HepG2 (cell line): ENCODE measurements around the gene SENP5. TPM values are rescaled to one million over a fixed set of nuclear protein-coding genes. Genes with fewer than 3 reads are reported as not detected.

Experiments
- AHR ChIP-seq: IDR thresholded peaks from 2 replicates; pipeline ENCODE4 v1.6.1; 2018; ENCODE audit warnings: missing genetic modification reagents, missing compliant biosample characterization
- CCAR2 ChIP-seq: fragments of 200-400 bp; formaldehyde crosslinking; optimal IDR thresholded peaks from 2 replicates; pipeline ENCODE3; 2018; ENCODE audit warnings: low read depth, mild to moderate bottlenecking, low read length, moderate library complexity
- HNRNPH1 ChIP-seq: fragments of 200-400 bp; formaldehyde crosslinking; optimal IDR thresholded peaks from 2 replicates; pipeline ENCODE3; 2017; ENCODE audit warnings: mild to moderate bottlenecking, low read depth, low read length
- HNRNPK ChIP-seq: fragments of 200-400 bp; formaldehyde crosslinking; IDR thresholded peaks from 2 replicates; pipeline ENCODE4 v1.6.1; 2018; ENCODE audit warnings: low read length, low read depth, moderate library complexity, mild to moderate bottlenecking; ENCODE audit not compliant: poor library complexity, severe bottlenecking
- IKZF1 ChIP-seq: fragments of 450-650 bp; IDR thresholded peaks from 2 replicates; pipeline ENCODE4 v1.7.1; 2016
- NFE2 ChIP-seq: sonication (generic); formaldehyde crosslinking; IDR thresholded peaks from 2 replicates; pipeline ENCODE4 v1.4.0; 2020; ENCODE audit warnings: missing genetic modification reagents
- ONECUT2 ChIP-seq: sonication (generic); formaldehyde crosslinking; IDR thresholded peaks from 2 replicates; pipeline ENCODE4 v1.4.0; 2020; ENCODE audit warnings: missing genetic modification reagents
- PRMT3 ChIP-seq: sonication (generic); formaldehyde crosslinking; IDR thresholded peaks from 2 replicates; pipeline ENCODE4 v1.8.1; 2022; ENCODE audit warnings: low read depth, mild to moderate bottlenecking, moderate library complexity, missing genetic modification reagents, borderline replicate concordance
- RNF219 ChIP-seq: sonication (generic); formaldehyde crosslinking; IDR thresholded peaks from 2 replicates; pipeline ENCODE4 v1.5.0; 2020; ENCODE audit warnings: mild to moderate bottlenecking, missing genetic modification reagents
- SKI ChIP-seq: fragments of 450-650 bp; IDR thresholded peaks from one replicate; pipeline ENCODE4 v1.6.1; 2018; ENCODE audit warnings: mild to moderate bottlenecking; ENCODE audit not compliant: partially characterized antibody
- SMAD9 ChIP-seq: sonication (generic); formaldehyde crosslinking; IDR thresholded peaks from 2 replicates; pipeline ENCODE4 v1.5.1; 2020; ENCODE audit warnings: mild to moderate bottlenecking, missing genetic modification reagents
- SP140L ChIP-seq: sonication (generic); formaldehyde crosslinking; IDR thresholded peaks from 2 replicates; pipeline ENCODE4 v1.4.0; 2020; ENCODE audit warnings: missing genetic modification reagents, borderline replicate concordance
- ZBTB20 ChIP-seq: sonication (generic); formaldehyde crosslinking; IDR thresholded peaks from 2 replicates; pipeline ENCODE4 v1.8.1; 2023; ENCODE audit warnings: missing genetic modification reagents, low read depth, mild to moderate bottlenecking, borderline replicate concordance
- ZFY ChIP-seq: sonication (generic); formaldehyde crosslinking; IDR thresholded peaks from 2 replicates; pipeline ENCODE4 v1.4.0; 2020; ENCODE audit warnings: missing genetic modification reagents
- ZFYVE20 ChIP-seq: sonication (generic); formaldehyde crosslinking; IDR thresholded peaks from 2 replicates; pipeline ENCODE4 v1.8.0; 2023; ENCODE audit warnings: low read depth, mild to moderate bottlenecking, moderate library complexity, missing genetic modification reagents, borderline replicate concordance
- ZMYM4 ChIP-seq: sonication (generic); formaldehyde crosslinking; IDR thresholded peaks from 2 replicates; pipeline ENCODE4 v1.8.1; 2023; ENCODE audit warnings: mild to moderate bottlenecking, missing genetic modification reagents
- ZNF329 ChIP-seq: sonication (generic); formaldehyde crosslinking; IDR thresholded peaks from 2 replicates; pipeline ENCODE4 v1.9.0; 2021; ENCODE audit warnings: low read depth, mild to moderate bottlenecking, missing genetic modification reagents
- ZNF33A ChIP-seq: sonication (generic); formaldehyde crosslinking; IDR thresholded peaks from 2 replicates; pipeline ENCODE4 v1.5.1; 2020; ENCODE audit warnings: missing genetic modification reagents, mild to moderate bottlenecking, moderate library complexity, borderline replicate concordance
- ZNF431 ChIP-seq: sonication (generic); formaldehyde crosslinking; IDR thresholded peaks from 2 replicates; pipeline ENCODE4 v1.9.0; 2022; ENCODE audit warnings: missing genetic modification reagents, low read depth, mild to moderate bottlenecking, borderline replicate concordance
- ZNF460 ChIP-seq: sonication (generic); formaldehyde crosslinking; IDR thresholded peaks from 2 replicates; pipeline ENCODE4 v1.5.1; 2020; ENCODE audit warnings: missing genetic modification reagents, mild to moderate bottlenecking, borderline replicate concordance
- ZNF501 ChIP-seq: sonication (generic); formaldehyde crosslinking; IDR thresholded peaks from 2 replicates; pipeline ENCODE4 v1.5.1; 2020; ENCODE audit warnings: mild to moderate bottlenecking, moderate library complexity, missing genetic modification reagents
- ZNF510 ChIP-seq: sonication (generic); formaldehyde crosslinking; IDR thresholded peaks from 2 replicates; pipeline ENCODE4 v1.4.0; 2020; ENCODE audit warnings: low read depth, mild to moderate bottlenecking, missing genetic modification reagents
- ZNF563 ChIP-seq: sonication (generic); formaldehyde crosslinking; IDR thresholded peaks from 2 replicates; pipeline ENCODE4 v1.8.0; 2022; ENCODE audit warnings: mild to moderate bottlenecking, moderate library complexity, missing genetic modification reagents
- ZSCAN31 ChIP-seq: sonication (generic); formaldehyde crosslinking; IDR thresholded peaks from 2 replicates; pipeline ENCODE4 v1.5.0; 2020; ENCODE audit warnings: low read depth, mild to moderate bottlenecking, missing genetic modification reagents
- polyA plus RNA-seq, 8 experiments: library from polyadenylated mRNA; depleted of rRNA in 3 of 8; stranded (reverse) in 7 of 8; unstranded in 1 of 8; fragments of >200 nt; fragmentation: Illumina TruSeq in 4 of 8; extraction: Trizol in 4 of 8; gene quantifications; 2 replicates each; pipeline versions ENCODE4 v1.2.1 to v1.2.3, GENCODE V29; 2011 to 2016; ENCODE audit warnings: low read depth in 4 of 8, missing spikeins in 1 of 8, mixed read lengths in 1 of 8; ENCODE audit not compliant: insufficient read depth in 1 of 8
- total RNA-seq, 5 experiments: library from RNA; depleted of rRNA; stranded (reverse); fragments of >200 nt; fragmentation: Illumina TruSeq; extraction: Trizol; gene quantifications; 2 replicates each; pipeline ENCODE4 v1.2.3, GENCODE V29; 2016; ENCODE audit warnings: low read depth in 1 of 5
- TF ChIP-seq, protein P1 (sequence below), 2 experiments: sonication (generic) in 1 of 2; formaldehyde crosslinking in 1 of 2; IDR thresholded peaks; 2 replicates each; pipeline versions ENCODE4 v1.5.1 to v1.6.1; 2011 to 2020; ENCODE audit warnings: borderline replicate concordance in 1 of 2, low read depth in 1 of 2, low read length in 1 of 2, mild to moderate bottlenecking in 1 of 2, missing genetic modification reagents in 1 of 2, moderate library complexity in 1 of 2
- TF ChIP-seq, protein P2 (sequence below): sonication (generic); formaldehyde crosslinking; IDR thresholded peaks from 2 replicates; pipeline ENCODE4 v1.8.1; 2023; ENCODE audit warnings: mild to moderate bottlenecking, missing genetic modification reagents, borderline replicate concordance

The SENP5 gene
- total and polyA plus RNA-seq, 2 of the 13 experiments (the other 11 are each of a cell fraction or from before 2014, with no cell fraction given): 17.6 to 30.9 TPM

GRCh38 chr3:196948442-196949284, 80.9 kb downstream of the SENP5 start (continued):
- TF ChIP-seq ZMYM4 (CRISPR knock-in tag): 0 out of 2 replicates have a peak, but pooled peaks have one; percentile 43
- peak; percentile 100 for TF ChIP-seq HNRNPK
- TF ChIP-seq ONECUT2 (CRISPR knock-in tag): no peak
- no peak for TF ChIP-seq ZBTB20 (CRISPR knock-in tag)
- no peak for TF ChIP-seq ZFYVE20 (CRISPR knock-in tag)
- TF ChIP-seq, protein P1, sequence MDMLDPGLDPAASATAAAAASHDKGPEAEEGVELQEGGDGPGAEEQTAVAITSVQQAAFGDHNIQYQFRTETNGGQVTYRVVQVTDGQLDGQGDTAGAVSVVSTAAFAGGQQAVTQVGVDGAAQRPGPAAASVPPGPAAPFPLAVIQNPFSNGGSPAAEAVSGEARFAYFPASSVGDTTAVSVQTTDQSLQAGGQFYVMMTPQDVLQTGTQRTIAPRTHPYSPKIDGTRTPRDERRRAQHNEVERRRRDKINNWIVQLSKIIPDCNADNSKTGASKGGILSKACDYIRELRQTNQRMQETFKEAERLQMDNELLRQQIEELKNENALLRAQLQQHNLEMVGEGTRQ (IDR thresholded peaks at IDR 0.05; ENCODE audit: low read depth, low read length): no peak
- TF ChIP-seq, protein P1 (CRISPR knock-in tag; IDR thresholded peaks at IDR 0.05; ENCODE audit: borderline replicate concordance): no peak
- TF ChIP-seq ZSCAN31: no peak
- TF ChIP-seq ZNF460 (CRISPR knock-in tag): no peak
- TF ChIP-seq, protein P2, sequence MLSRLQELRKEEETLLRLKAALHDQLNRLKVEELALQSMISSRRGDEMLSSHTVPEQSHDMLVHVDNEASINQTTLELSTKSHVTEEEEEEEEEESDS (CRISPR knock-in tag): no peak
- no peak; the same call in 1 of the 2 replicates for TF ChIP-seq AHR (CRISPR knock-in tag)
- no peak for TF ChIP-seq ZNF501
- peak; percentile 77 for TF ChIP-seq ZFY
- no peak for TF ChIP-seq IKZF1
- no peak for TF ChIP-seq NFE2 (CRISPR knock-in tag)
- TF ChIP-seq PRMT3 (CRISPR knock-in tag): no peak
- no peak for TF ChIP-seq HNRNPH1
- TF ChIP-seq SKI: no peak
- TF ChIP-seq ZNF563 (CRISPR knock-in tag): 0 out of 2 replicates have a peak, but pooled peaks have one; percentile 40
- no peak for TF ChIP-seq SP140L (CRISPR knock-in tag)
- no peak for TF ChIP-seq CCAR2
- no peak for TF ChIP-seq ZNF431 (CRISPR knock-in tag)
- peak; percentile 21; the same call in 1 of the 2 replicates for TF ChIP-seq ZNF510
- no peak for TF ChIP-seq ZNF33A (CRISPR knock-in tag)
- peak; percentile 59; the same call in 1 of the 2 replicates for TF ChIP-seq ZNF329 (CRISPR knock-in tag)
- TF ChIP-seq SMAD9: no peak
- no peak for TF ChIP-seq RNF219 (CRISPR knock-in tag)
